Gastrocnemius medialis (tissue), 4 donors: ENCODE results near the gene ING1. TPM values are rescaled to one million over a fixed set of nuclear protein-coding genes. Genes with fewer than 3 reads are reported as not detected.
A peak's percentile ranks its signal among the peaks of the same experiment; 100 is the strongest.

Experiments used
- ATAC-seq, 2 donors: fragments of 150-250 bp; one replicate each; pipeline ENCODE4 v1.9.1; 2016
- DNase-seq, 2 donors: peaks; one replicate each; pipeline ENCODE4 v3.0.0-alpha.2; 2019
- H3K27ac ChIP-seq, 4 donors: fragments of 200-600 bp; sonication (generic); 1 replicate in 1 of 4; 2 replicates in 3 of 4; pipeline ENCODE4 v1.5.1; 2016 to 2018; ENCODE audit warnings: mild to moderate bottlenecking in 2 of 4, moderate library complexity in 1 of 4
- H3K27me3 ChIP-seq, 3 donors: fragments of 200-600 bp; sonication (generic) in 2 of 3; 1 replicate in 1 of 3; 2 replicates in 2 of 3; pipeline versions ENCODE4 v1.5.1 to v1.6.0; 2016 to 2019; ENCODE audit warnings: mild to moderate bottlenecking in 1 of 3, moderate library complexity in 1 of 3
- H3K36me3 ChIP-seq, 2 donors: fragments of 200-600 bp; sonication (generic) in 1 of 2; one replicate each; pipeline ENCODE4 v1.5.1; 2017 to 2018
- H3K4me1 ChIP-seq, 2 donors: fragments of 200-600 bp; sonication (generic) in 1 of 2; one replicate each; pipeline ENCODE4 v1.5.1; 2016 to 2017; ENCODE audit warnings: mild to moderate bottlenecking in 2 of 2
- H3K4me3 ChIP-seq, 4 donors: fragments of 200-600 bp; sonication (generic) in 3 of 4; 1 replicate in 1 of 4; 2 replicates in 3 of 4; pipeline ENCODE4 v1.5.1; 2016 to 2019; ENCODE audit warnings: mild to moderate bottlenecking in 2 of 4
- H3K9me3 ChIP-seq, 3 donors: fragments of 200-600 bp; sonication (generic) in 2 of 3; 1 replicate in 1 of 3; 2 replicates in 2 of 3; pipeline ENCODE4 v1.5.1; 2016 to 2019
- POLR2A ChIP-seq, 2 donors: fragments of 450-650 bp; IDR thresholded peaks; one replicate each; pipeline ENCODE4 v1.6.1; 2017; ENCODE audit warnings: antibody characterized with exemption in 2 of 2, mild to moderate bottlenecking in 2 of 2, moderate library complexity in 2 of 2
- in situ Hi-C, 4 donors: fragments of 200-750 bp; cut with MboI; loops; one replicate each; pipeline versions ENCODE4 v1.15.0 to v1.8.0; 2017; ENCODE audit warnings: low sequenced_read_pairs in 4 of 4
- intact Hi-C: fragments of 100-400 bp; cut with DNase I; formaldehyde crosslinking; loops from one replicate; pipeline ENCODE4 v1.15.1; 2023; ENCODE audit warnings: low total_unique reads
- total RNA-seq, 4 donors: library from RNA; depleted of rRNA; stranded (reverse); fragments of >200 nt; gene quantifications; one replicate each; pipeline versions ENCODE4 v1.1.0 to v1.2.3, GENCODE V29; 2016
- TF ChIP-seq, protein P1 (sequence below), 5 experiments: fragments of 450-650 bp in 3 of 5; fragments of 200-600 bp in 2 of 5; sonication (generic) in 2 of 5; IDR thresholded peaks in 4 of 5; conservative IDR thresholded peaks in 1 of 5; 1 replicate in 4 of 5; 2 replicates in 1 of 5; pipeline ENCODE4 v1.5.1; 2016 to 2019; ENCODE audit warnings: antibody characterized with exemption in 5 of 5, mild to moderate bottlenecking in 3 of 5, moderate library complexity in 3 of 5

ING1 gene
- total RNA-seq: 10 to 100 TPM in 2 of 4 donors, 1 to 10 TPM in 2; 5.9 to 18.2 (median 13.5) TPM

DNA sequence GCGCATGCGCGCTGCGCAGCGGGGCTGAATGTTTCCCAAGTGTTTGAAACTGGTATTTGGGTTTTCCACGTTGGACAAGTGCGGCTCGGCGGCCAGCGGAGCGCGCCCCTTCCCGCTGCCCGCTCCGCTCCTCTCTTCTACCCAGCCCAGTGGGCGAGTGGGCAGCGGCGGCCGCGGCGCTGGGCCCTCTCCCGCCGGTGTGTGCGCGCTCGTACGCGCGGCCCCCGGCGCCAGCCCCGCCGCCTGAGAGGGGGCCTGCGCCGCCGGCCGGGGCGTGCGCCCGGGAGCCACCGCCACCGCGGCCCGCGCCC lies at the start of gene ING1:
ING1 (plus strand) TSS at position 59 of the 311 bp plus-strand sequence. CDS start 450 bp downstream, outside the sequence.
- Histone ChIP-seq H3K36me3 (no peaks in the 10 kb centered on the region), H3K4me1 (peaks cover 25 to 30% of the 10 kb centered on the region in 2 donors), H3K9me3 (no peaks in the 10 kb centered on the region), H3K27ac (peak within 1 kb of the TSS; percentile 97 to 100 (median 100)), H3K4me3 (peak within 1 kb of the TSS; percentile 85 to 98 (median 94)), H3K27me3 (no peaks in the 10 kb centered on the region)
- DNase-seq (no peak), ATAC-seq (no peak)
- in situ Hi-C loops: loop anchor here in 2 of 4 donors (25.0 kb wide), 1 partner anchor 199 kb away; the partner anchor contains the start of gene ANKRD10 (in 2 of the 2)
- intact Hi-C loops: loop anchor here (2.0 to 10.0 kb wide), 8 partner anchors 99 to 926 kb away; partner anchors contain the start of genes ANKRD10, IRS2, NAXD and RAB20
- TF ChIP-seq, protein P1, sequence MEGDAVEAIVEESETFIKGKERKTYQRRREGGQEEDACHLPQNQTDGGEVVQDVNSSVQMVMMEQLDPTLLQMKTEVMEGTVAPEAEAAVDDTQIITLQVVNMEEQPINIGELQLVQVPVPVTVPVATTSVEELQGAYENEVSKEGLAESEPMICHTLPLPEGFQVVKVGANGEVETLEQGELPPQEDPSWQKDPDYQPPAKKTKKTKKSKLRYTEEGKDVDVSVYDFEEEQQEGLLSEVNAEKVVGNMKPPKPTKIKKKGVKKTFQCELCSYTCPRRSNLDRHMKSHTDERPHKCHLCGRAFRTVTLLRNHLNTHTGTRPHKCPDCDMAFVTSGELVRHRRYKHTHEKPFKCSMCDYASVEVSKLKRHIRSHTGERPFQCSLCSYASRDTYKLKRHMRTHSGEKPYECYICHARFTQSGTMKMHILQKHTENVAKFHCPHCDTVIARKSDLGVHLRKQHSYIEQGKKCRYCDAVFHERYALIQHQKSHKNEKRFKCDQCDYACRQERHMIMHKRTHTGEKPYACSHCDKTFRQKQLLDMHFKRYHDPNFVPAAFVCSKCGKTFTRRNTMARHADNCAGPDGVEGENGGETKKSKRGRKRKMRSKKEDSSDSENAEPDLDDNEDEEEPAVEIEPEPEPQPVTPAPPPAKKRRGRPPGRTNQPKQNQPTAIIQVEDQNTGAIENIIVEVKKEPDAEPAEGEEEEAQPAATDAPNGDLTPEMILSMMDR (IDR thresholded peaks at IDR 0.05 in 4 of 5, conservative IDR thresholded peaks at IDR 0.05 in 1 of 5): no peak
- TF ChIP-seq POLR2A (IDR thresholded peaks at IDR 0.05): no peak

DNA sequence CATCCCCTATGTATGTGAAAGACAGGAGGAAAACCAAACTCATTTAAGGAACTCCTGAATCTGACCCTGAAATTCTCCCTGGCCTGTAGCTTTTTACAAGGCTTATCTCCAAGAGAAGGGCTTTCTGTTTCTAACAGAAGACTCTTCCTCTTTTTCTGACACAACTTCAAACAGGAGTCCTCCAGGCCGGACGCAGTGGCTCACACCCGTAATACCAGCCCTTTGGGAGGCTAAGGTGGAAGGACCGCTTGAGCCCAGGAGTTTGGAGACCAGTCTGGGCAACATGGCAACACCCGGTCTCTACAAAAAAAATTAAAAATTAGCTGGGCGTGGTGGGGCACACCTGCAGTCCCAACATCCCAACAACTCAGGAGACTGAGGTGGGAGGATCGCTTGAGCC lies 49.5 kb upstream of the ING1 start:
- H3K36me3 ChIP-seq: peaks cover 0 to 74% of the 10 kb centered on the region in 2 donors
- no peak for ATAC-seq
- in situ Hi-C loops: no loop called here

DNA sequence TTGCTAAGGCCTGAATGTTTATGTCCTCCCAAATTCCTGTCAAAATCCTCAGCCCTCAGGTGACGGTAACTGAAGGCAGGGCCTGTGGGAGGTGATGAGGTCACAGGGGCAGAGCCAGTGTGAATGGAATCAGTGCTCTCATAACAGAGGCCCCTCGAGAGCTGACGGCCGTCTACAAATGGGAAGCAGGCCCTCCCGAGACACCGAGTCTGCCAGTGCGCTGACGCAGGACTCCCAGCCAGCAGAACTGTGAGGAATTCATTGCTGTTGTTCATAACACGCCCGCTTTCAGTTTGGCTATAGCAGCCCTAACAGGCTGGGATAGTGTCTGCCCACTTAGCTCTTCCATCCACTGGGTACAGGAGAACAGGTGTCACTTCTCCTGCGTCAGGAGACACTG lies 48.8 kb upstream of the ING1 start:
- H3K4me3 ChIP-seq: no peak overlapping the region
- H3K4me1 ChIP-seq: no peaks in the 10 kb centered on the region
- DNase-seq (no peak), ATAC-seq (no peak)
- H3K36me3 ChIP-seq: peaks cover 0 to 80% of the 10 kb centered on the region in 2 donors
- TF ChIP-seq POLR2A (IDR thresholded peaks at IDR 0.05): no peak
- TF ChIP-seq, protein P1 (IDR thresholded peaks at IDR 0.05 in 4 of 5, conservative IDR thresholded peaks at IDR 0.05 in 1 of 5): no peak
- H3K27ac ChIP-seq: no peak overlapping the region
- no peaks in the 10 kb centered on the region for H3K9me3 ChIP-seq
- in situ Hi-C loops (no loop called here), intact Hi-C loops (no loop called here)
- no peaks in the 10 kb centered on the region for H3K27me3 ChIP-seq

More for the DNA sequence above, 49.5 kb upstream of the ING1 start:
- intact Hi-C loops: no loop called here
- Histone ChIP-seq H3K4me1 (no peaks in the 10 kb centered on the region), H3K9me3 (no peaks in the 10 kb centered on the region), H3K4me3 (no peak overlapping the region), H3K27me3 (no peaks in the 10 kb centered on the region), H3K27ac (no peak overlapping the region)
- TF ChIP-seq, protein P1 (IDR thresholded peaks at IDR 0.05 in 4 of 5, conservative IDR thresholded peaks at IDR 0.05 in 1 of 5): no peak
- no peak for TF ChIP-seq POLR2A (IDR thresholded peaks at IDR 0.05)
- DNase-seq: no peak

DNA sequence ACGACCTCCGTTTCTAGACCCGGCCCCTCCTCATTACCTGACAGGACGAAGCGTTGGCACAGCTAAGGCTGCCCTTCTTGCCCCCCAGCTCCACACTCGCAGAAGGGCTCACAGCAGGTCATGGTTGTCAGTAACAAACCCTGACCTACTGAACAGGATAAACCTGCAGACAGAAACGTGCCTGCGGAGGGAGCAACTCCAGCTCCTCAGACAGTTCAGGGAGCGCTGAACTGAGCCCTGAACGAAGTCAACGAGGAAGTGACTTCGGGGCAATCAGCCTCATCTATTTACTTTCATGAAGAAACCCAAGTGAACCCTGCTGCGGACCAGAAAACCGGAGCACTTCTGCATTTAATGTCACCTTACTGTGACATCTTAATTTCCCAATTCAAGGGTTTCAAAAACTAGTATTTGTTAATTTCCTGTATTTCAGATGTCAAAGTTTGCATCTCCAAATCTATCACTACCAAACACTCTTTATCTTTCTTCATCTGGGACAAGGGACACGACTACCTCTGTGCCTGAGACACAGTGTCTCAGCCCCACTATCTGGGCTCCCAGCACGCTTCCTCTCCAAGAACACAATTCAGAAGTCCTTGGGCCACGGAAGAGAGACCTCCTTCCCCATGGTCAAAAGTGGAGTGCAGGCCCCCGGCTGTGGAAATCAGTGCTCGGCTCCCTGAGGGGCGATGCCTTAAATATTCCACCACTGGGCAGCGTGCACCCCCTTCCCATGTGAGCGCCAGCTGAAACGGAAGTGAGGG lies 47.8 kb upstream of the ING1 start:
- intact Hi-C loops (no loop called here), in situ Hi-C loops (no loop called here)
- Histone ChIP-seq H3K4me1 (no peaks in the 10 kb centered on the region), H3K27me3 (no peaks in the 10 kb centered on the region), H3K9me3 (no peaks in the 10 kb centered on the region), H3K4me3 (no peak overlapping the region), H3K36me3 (peaks cover 0 to 81% of the 10 kb centered on the region in 2 donors), H3K27ac (no peak overlapping the region)
- TF ChIP-seq POLR2A (IDR thresholded peaks at IDR 0.05): no peak
- TF ChIP-seq, protein P1 (IDR thresholded peaks at IDR 0.05 in 4 of 5, conservative IDR thresholded peaks at IDR 0.05 in 1 of 5): no peak
- DNase-seq (no peak), ATAC-seq (no peak)
